ENCODE results near the gene EGFR.

EGFR gene

DNA sequence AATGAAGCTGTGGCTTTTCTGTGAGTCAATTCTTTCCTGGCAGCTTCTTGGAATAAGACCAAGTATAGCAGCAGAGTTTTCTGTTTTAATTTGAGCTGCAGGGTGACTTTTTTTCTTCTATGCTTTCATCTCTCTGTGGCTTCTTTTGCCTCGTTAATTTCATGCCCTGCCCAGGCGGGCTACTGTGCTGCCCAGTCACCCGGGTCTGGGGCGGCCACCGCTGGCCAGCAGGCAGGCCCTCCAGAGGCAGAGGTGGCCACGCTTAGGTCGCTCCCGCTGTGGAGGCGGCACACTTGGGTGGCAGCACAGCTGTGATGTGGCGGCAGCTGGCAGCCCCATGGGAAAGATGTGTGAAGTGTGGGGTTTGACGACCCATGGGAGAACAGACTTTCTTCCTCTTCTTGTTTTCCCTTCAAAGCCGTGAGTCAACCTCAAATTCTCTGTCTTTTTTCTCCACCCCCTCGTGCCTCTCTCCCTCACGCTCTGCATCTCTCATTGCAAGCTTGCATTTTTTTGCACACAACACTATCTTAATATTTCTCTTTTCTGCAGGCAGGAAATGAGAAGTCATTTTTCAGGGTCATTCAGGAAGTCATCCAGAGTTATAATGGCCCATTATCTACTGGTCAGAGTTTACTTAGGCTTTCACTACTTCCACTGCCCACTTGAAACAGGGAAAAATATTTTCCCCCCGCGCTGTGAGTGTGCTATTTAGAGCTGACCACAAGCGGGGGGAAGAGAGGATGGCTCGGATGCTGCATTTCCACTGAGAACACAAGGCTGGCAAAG is 67.8 kb downstream of the EGFR start:
- no peaks in the 10 kb centered on the region for H3K9me3 ChIP-seq (ENCODE audit: control insufficient read depth in 1 of 2, low read length in 2 of 2)
- peaks cover 10 to 55% of the 10 kb centered on the region in 2 donors for H3K4me1 ChIP-seq (ENCODE audit: control insufficient read depth in 1 of 2, insufficient read depth in 2 of 2, low read length in 2 of 2)
- H3K27ac ChIP-seq (ENCODE audit: low read length), result no peak overlapping the region
- peak overlapping the region in 1 of 2 donors; percentile 37 for H3K4me3 ChIP-seq (ENCODE audit: low read depth in 1 of 2, low read length in 2 of 2)
- no peaks in the 10 kb centered on the region for H3K36me3 ChIP-seq (ENCODE audit: control insufficient read depth in 1 of 2, insufficient read depth in 2 of 2, low read length in 2 of 2)
- H3K27me3 ChIP-seq (ENCODE audit: low read depth, low read length), result no peaks in the 10 kb centered on the region

DNA sequence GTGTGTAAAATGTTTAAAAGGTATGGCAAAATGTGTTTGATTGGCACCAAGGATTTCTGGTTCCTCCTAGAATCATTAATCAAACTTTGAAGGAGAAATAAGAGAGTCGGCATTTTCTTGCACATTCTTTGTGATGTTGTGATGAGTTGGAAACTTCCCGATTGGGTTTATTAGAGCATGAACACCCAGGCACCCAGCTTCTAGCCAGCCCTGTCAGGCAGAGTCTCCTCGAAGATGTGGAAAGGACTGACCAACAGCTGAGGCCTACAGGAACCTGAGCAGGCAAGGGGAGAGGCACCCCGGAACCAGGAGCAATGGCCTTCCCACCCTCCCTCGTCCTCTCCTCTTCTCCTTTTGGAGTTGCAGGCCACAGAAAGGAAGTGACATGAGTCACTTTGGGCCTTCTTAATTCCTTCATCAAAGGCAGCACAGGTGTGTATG is 68.7 kb downstream of the EGFR start:
- no peak overlapping the region for H3K4me3 ChIP-seq (ENCODE audit: low read depth in 1 of 2, low read length in 2 of 2)
- H3K27me3 ChIP-seq (ENCODE audit: low read depth, low read length), result no peaks in the 10 kb centered on the region
- H3K4me1 ChIP-seq (ENCODE audit: control insufficient read depth in 1 of 2, insufficient read depth in 2 of 2, low read length in 2 of 2), result peaks cover 11 to 55% of the 10 kb centered on the region in 2 donors
- no peak overlapping the region for H3K27ac ChIP-seq (ENCODE audit: low read length)
- no peaks in the 10 kb centered on the region for H3K9me3 ChIP-seq (ENCODE audit: control insufficient read depth in 1 of 2, low read length in 2 of 2)
- H3K36me3 ChIP-seq (ENCODE audit: control insufficient read depth in 1 of 2, insufficient read depth in 2 of 2, low read length in 2 of 2), result no peaks in the 10 kb centered on the region

DNA sequence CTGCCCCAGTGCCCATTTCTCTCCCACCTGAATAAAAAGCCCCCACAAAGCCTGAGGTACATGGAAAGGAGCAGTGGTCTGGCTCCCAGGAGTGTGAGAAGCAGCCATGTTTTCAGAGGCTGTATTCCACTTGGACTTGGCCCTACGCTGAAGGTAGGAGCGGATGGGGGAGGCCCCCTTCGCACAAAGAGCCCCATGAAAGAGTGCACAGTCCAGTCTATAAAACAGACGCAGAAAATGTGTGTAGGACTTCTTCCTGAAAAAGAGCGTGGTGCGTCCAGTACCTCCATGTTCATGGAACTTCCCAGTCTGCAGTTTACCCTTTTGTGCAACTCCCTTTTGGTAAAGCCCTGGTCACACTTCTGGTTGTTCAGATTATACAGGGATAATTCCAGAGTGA is 69.3 kb downstream of the EGFR start:
- Histone ChIP-seq H3K4me1 (ENCODE audit: control insufficient read depth in 1 of 2, insufficient read depth in 2 of 2, low read length in 2 of 2) (peaks cover 11 to 56% of the 10 kb centered on the region in 2 donors), H3K36me3 (ENCODE audit: control insufficient read depth in 1 of 2, insufficient read depth in 2 of 2, low read length in 2 of 2) (no peaks in the 10 kb centered on the region), H3K27ac (ENCODE audit: low read length) (no peak overlapping the region)

DNA sequence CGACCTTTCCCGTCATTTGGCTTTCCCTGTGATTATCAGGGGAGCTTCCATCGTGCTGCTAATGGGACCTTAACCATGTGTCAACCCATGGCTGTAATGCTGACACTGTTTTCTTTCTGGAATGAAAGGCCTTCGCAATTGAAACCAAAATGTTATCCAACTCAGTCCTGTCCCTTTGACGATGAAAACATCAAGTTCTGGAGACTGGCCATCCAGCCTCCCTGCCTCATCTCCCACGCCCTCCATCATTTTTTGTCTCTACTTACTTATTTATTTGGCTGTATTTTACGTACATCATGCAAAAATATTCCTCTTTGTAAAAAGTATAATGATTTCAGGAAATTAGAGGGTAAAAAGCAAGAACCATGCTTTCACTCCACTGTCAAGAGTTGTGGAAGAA is 69.8 kb downstream of the EGFR start:
- H3K27me3 ChIP-seq (ENCODE audit: low read depth, low read length), result no peaks in the 10 kb centered on the region
- no peak overlapping the region for H3K4me3 ChIP-seq (ENCODE audit: low read depth in 1 of 2, low read length in 2 of 2)
- H3K36me3 ChIP-seq (ENCODE audit: control insufficient read depth in 1 of 2, insufficient read depth in 2 of 2, low read length in 2 of 2), result no peaks in the 10 kb centered on the region
- H3K9me3 ChIP-seq (ENCODE audit: control insufficient read depth in 1 of 2, low read length in 2 of 2), result no peaks in the 10 kb centered on the region
- H3K4me1 ChIP-seq (ENCODE audit: control insufficient read depth in 1 of 2, insufficient read depth in 2 of 2, low read length in 2 of 2), result peaks cover 11 to 56% of the 10 kb centered on the region in 2 donors
- no peak overlapping the region for H3K27ac ChIP-seq (ENCODE audit: low read length)

More for the DNA sequence above, 69.3 kb downstream of the EGFR start:
- Histone ChIP-seq H3K4me3 (ENCODE audit: low read depth in 1 of 2, low read length in 2 of 2) (no peak overlapping the region), H3K27me3 (ENCODE audit: low read depth, low read length) (no peaks in the 10 kb centered on the region), H3K9me3 (ENCODE audit: control insufficient read depth in 1 of 2, low read length in 2 of 2) (no peaks in the 10 kb centered on the region)

DNA sequence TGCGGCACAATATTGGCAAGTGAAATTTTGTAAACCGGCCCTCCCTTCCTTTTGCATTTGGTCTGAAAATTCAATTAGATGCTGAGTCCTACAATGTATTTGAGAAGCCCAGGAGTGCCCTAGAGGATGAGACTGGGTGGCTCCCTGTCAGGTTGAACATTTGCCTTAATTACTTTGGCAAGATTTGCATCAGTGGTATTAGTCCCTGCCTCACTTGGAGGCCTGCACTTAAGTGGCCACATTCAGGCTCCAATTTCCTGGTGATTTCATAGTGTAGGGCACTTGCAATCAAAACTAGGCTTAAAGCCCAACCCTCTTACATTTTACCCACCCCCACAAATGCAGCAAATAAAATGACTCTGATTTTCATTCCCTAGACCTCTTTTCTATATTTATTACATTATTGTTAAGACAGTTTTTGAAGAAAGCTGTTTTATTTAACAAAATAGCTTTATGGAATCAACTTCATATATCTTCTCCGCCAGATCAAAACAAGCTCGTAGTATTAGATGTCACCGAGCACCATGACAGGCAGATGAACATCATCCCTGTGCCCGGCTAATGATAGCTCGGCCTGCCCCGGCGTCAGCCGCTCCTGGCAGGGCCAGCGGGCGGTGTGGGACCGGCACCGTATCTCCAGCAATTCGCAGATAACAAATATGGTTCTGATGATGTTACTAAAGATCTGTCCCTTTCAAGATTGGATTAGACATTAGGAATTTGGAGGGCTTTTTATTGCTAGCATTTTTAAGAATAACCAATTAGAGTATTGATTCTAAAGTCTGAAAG is 73.6 kb downstream of the EGFR start:
- H3K27ac ChIP-seq (ENCODE audit: low read length), result no peak overlapping the region
- H3K4me1 ChIP-seq (ENCODE audit: control insufficient read depth in 1 of 2, insufficient read depth in 2 of 2, low read length in 2 of 2), result peaks cover 11 to 37% of the 10 kb centered on the region in 2 donors
- H3K36me3 ChIP-seq (ENCODE audit: control insufficient read depth in 1 of 2, insufficient read depth in 2 of 2, low read length in 2 of 2), result no peaks in the 10 kb centered on the region
- H3K9me3 ChIP-seq (ENCODE audit: control insufficient read depth in 1 of 2, low read length in 2 of 2), result no peaks in the 10 kb centered on the region
- no peak overlapping the region for H3K4me3 ChIP-seq (ENCODE audit: low read depth in 1 of 2, low read length in 2 of 2)
- no peaks in the 10 kb centered on the region for H3K27me3 ChIP-seq (ENCODE audit: low read depth, low read length)

DNA sequence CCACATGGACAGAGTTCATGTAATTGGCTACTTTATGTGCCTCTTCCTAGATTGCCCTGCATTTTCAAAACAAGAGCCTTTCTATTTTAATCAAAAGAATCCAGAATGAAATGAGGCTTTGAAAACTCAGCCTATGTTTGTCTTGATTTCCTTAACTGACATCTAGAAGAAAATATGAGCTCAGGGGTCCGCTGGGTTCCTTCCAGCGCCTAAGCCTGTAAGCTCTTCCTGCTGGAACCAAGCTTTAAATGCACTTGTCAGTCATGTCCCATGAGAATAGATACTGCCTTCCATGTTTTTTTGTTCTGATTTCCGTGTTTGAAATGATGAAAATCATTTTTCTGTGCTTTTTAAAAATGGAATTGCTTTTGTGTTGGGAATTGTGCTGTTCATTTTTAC is 74.2 kb downstream of the EGFR start:
- H3K27me3 ChIP-seq (ENCODE audit: low read depth, low read length), result no peaks in the 10 kb centered on the region
- H3K4me3 ChIP-seq (ENCODE audit: low read depth in 1 of 2, low read length in 2 of 2), result no peak overlapping the region
- H3K9me3 ChIP-seq (ENCODE audit: control insufficient read depth in 1 of 2, low read length in 2 of 2), result no peaks in the 10 kb centered on the region
- H3K4me1 ChIP-seq (ENCODE audit: control insufficient read depth in 1 of 2, insufficient read depth in 2 of 2, low read length in 2 of 2), result peaks cover 11 to 31% of the 10 kb centered on the region in 2 donors
- no peak overlapping the region for H3K27ac ChIP-seq (ENCODE audit: low read length)
- no peaks in the 10 kb centered on the region for H3K36me3 ChIP-seq (ENCODE audit: control insufficient read depth in 1 of 2, insufficient read depth in 2 of 2, low read length in 2 of 2)

DNA sequence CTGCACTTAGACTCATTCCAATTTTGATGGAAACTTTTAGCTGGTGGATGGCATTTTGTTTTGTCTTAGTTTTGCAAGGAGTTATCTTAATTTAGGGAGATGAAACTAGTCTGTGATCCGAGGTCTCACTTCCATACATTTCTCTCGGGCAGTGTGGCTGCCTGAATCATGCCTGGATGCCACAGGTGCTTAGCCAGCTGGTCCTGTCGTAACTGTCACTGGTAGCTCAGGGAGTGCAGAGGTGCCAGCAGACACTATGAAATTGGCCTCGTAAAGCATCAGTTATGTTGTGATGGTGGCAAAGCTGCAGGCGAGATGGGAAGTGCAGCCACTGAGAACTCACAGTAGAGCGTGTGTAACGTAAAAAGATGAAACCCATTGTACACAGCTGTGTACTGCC is 74.9 kb downstream of the EGFR start:
- no peaks in the 10 kb centered on the region for H3K9me3 ChIP-seq (ENCODE audit: control insufficient read depth in 1 of 2, low read length in 2 of 2)
- H3K36me3 ChIP-seq (ENCODE audit: control insufficient read depth in 1 of 2, insufficient read depth in 2 of 2, low read length in 2 of 2), result no peaks in the 10 kb centered on the region
- H3K4me1 ChIP-seq (ENCODE audit: control insufficient read depth in 1 of 2, insufficient read depth in 2 of 2, low read length in 2 of 2), result peaks cover 11 to 27% of the 10 kb centered on the region in 2 donors
- no peak overlapping the region for H3K4me3 ChIP-seq (ENCODE audit: low read depth in 1 of 2, low read length in 2 of 2)
- H3K27me3 ChIP-seq (ENCODE audit: low read depth, low read length), result no peaks in the 10 kb centered on the region
- no peak overlapping the region for H3K27ac ChIP-seq (ENCODE audit: low read length)

DNA sequence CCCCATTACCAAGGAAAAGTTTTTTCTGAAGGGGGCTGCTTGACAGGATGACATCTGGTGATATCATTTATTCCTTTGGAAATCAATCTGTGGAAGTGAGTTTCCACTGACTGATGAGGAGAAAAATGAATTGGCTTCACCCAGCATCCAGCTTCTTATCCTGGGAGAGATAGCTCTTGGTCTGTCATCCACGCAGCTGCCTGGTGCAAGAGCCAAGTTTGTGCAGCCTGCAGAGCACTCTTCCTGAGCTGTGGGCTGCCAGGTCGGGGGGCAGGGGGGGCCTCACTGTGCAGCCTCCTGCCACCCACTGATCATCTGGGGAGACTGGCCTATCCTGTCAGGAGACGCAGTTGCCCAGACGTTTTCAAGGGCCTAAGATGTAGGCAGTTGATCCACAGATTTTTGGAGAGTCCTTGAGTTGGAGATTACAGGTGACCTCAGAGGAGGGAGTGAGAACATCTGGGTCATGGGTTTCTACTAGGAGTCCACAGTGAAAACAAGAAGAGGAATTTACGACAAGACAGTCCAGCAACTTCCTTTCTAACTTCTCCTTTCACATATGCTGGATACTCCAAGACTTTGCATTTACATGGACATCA is 75.4 kb downstream of the EGFR start:
- Histone ChIP-seq H3K36me3 (ENCODE audit: control insufficient read depth in 1 of 2, insufficient read depth in 2 of 2, low read length in 2 of 2) (no peaks in the 10 kb centered on the region), H3K27ac (ENCODE audit: low read length) (no peak overlapping the region), H3K27me3 (ENCODE audit: low read depth, low read length) (no peaks in the 10 kb centered on the region), H3K4me3 (ENCODE audit: low read depth in 1 of 2, low read length in 2 of 2) (no peak overlapping the region), H3K9me3 (ENCODE audit: control insufficient read depth in 1 of 2, low read length in 2 of 2) (no peaks in the 10 kb centered on the region), H3K4me1 (ENCODE audit: control insufficient read depth in 1 of 2, insufficient read depth in 2 of 2, low read length in 2 of 2) (peaks cover 11 to 28% of the 10 kb centered on the region in 2 donors)

DNA sequence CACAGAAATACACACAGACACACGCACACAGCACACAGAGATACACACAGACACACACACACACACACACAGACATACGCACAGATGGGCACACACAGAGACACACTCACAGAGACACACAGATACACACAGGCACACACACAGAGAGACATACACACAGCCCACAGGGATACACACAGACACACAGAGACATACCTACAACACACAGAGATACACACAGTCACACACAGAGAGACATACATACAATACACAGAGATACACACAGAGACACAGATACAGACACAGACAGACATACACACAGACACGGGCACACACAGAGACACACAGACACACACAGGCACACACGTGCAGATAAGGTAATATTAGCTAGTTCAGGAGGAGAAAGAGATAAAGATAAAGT is 76.9 kb downstream of the EGFR start:
- Histone ChIP-seq H3K9me3 (ENCODE audit: control insufficient read depth in 1 of 2, low read length in 2 of 2) (no peaks in the 10 kb centered on the region), H3K4me1 (ENCODE audit: control insufficient read depth in 1 of 2, insufficient read depth in 2 of 2, low read length in 2 of 2) (peaks cover 11 to 32% of the 10 kb centered on the region in 2 donors), H3K4me3 (ENCODE audit: low read depth in 1 of 2, low read length in 2 of 2) (no peak overlapping the region), H3K27ac (ENCODE audit: low read length) (no peak overlapping the region), H3K36me3 (ENCODE audit: control insufficient read depth in 1 of 2, insufficient read depth in 2 of 2, low read length in 2 of 2) (no peaks in the 10 kb centered on the region), H3K27me3 (ENCODE audit: low read depth, low read length) (no peaks in the 10 kb centered on the region)

- Histone ChIP-seq H3K4me1 (ENCODE audit: control insufficient read depth in 1 of 2, insufficient read depth in 2 of 2, low read length in 2 of 2) (peaks cover 10 to 31% of the 10 kb centered on the region in 2 donors), H3K27ac (ENCODE audit: low read length) (no peak overlapping the region)
Measured at GRCh38 chr7:55096323-55096722, 77.5 kb downstream of the EGFR start.

GRCh38 chr7:55097100-55097499 is 78.3 kb downstream of the EGFR start:
- peaks cover 3% of the 10 kb centered on the region for H3K27me3 ChIP-seq (ENCODE audit: low read depth, low read length)
- H3K9me3 ChIP-seq (ENCODE audit: control insufficient read depth in 1 of 2, low read length in 2 of 2), result no peaks in the 10 kb centered on the region
- H3K4me3 ChIP-seq (ENCODE audit: low read depth in 1 of 2, low read length in 2 of 2), result no peak overlapping the region
- H3K4me1 ChIP-seq (ENCODE audit: control insufficient read depth in 1 of 2, insufficient read depth in 2 of 2, low read length in 2 of 2), result peaks cover 3 to 23% of the 10 kb centered on the region in 2 donors
- H3K36me3 ChIP-seq (ENCODE audit: control insufficient read depth in 1 of 2, insufficient read depth in 2 of 2, low read length in 2 of 2), result no peaks in the 10 kb centered on the region
- no peak overlapping the region for H3K27ac ChIP-seq (ENCODE audit: low read length)

More at GRCh38 chr7:55096323-55096722, 77.5 kb downstream of the EGFR start:
- Histone ChIP-seq H3K27me3 (ENCODE audit: low read depth, low read length) (peaks cover 2% of the 10 kb centered on the region), H3K36me3 (ENCODE audit: control insufficient read depth in 1 of 2, insufficient read depth in 2 of 2, low read length in 2 of 2) (no peaks in the 10 kb centered on the region), H3K4me3 (ENCODE audit: low read depth in 1 of 2, low read length in 2 of 2) (no peak overlapping the region), H3K9me3 (ENCODE audit: control insufficient read depth in 1 of 2, low read length in 2 of 2) (no peaks in the 10 kb centered on the region)
